ENCODE data around the gene HMGB2. TPM values are rescaled to one million over a fixed set of nuclear protein-coding genes. Genes with fewer than 3 reads are reported as not detected.

The HMGB2 gene
- total RNA-seq, 8 experiments from 2014 or later = 6.0 to 572 (median 265) TPM

DNA sequence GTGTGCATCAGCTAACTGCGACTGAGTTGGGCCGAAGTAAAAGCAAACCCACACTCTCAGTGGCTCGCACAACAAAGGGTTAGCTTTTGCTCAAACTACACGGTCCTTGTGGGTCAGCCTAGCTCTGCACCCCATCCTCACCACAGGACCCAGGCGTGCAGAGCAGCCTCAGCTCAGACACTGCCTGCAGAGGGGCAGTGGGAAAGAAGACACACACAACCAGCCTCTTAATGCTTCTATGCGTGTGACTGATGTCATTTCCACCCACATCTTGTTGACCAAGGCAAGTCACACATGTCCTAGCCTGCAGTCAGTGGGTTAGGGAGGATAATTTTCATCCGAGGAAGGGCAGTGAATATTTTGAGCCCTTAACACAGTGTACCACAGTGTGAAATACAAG lies 40.5 kb downstream of the HMGB2 start:
- WGBS, 10 experiments = 50 to 100% (median 100%) methylated on average over 1 to 5 of the region's 7 CpGs; no CpG with 5 or more reads in 3 of the 10 experiments
- no peak overlapping the region for H3K4me3 ChIP-seq
- H3K4me1 ChIP-seq (replicated peaks in 1 of 2) = peaks cover 0 to 5% of the 10 kb centered on the region in 2 donors
- H3K27ac ChIP-seq = no peak overlapping the region
- no peak for ATAC-seq (replicated peaks in 6 of 8)
- in situ Hi-C loops (cut with MboI; ENCODE audit: low pct_unique_long_range_greater_than_20kb in 2 of 9, low sequenced_read_pairs in 9 of 9, unreplicated experiment in 9 of 9) = no loop called here

DNA sequence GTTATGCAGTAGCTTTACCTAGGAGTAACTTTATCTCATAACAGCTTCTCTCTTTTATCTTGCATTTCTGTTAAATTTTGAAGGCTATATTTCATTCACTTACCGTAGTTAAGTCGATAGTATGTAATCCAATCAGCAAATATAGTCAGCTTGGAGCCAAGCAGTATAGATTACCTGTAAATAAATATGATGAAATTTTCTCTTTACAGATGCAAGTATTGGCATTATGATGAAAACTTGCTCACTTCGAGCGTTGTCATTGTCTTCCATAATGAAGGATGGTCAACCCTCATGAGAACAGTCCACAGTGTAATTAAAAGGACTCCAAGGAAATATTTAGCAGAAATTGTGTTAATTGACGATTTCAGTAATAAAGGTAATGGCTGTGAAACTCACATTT lies 42.3 kb downstream of the HMGB2 start:
- ATAC-seq (replicated peaks in 6 of 8) = peak in 4 of 8 experiments; percentile 22 to 61 (median 44)
- H3K27ac ChIP-seq = no peak overlapping the region
- H3K4me1 ChIP-seq (replicated peaks in 1 of 2) = peaks cover 0 to 5% of the 10 kb centered on the region in 2 donors
- in situ Hi-C loops (cut with MboI; ENCODE audit: low pct_unique_long_range_greater_than_20kb in 2 of 9, low sequenced_read_pairs in 9 of 9, unreplicated experiment in 9 of 9) = no loop called here
- WGBS, 10 experiments = 48 to 100% (median 90%) methylated on average over 2 to 5 of the region's 5 CpGs; no CpG with 5 or more reads in 2 of the 10 experiments
- no peak overlapping the region for H3K4me3 ChIP-seq

DNA sequence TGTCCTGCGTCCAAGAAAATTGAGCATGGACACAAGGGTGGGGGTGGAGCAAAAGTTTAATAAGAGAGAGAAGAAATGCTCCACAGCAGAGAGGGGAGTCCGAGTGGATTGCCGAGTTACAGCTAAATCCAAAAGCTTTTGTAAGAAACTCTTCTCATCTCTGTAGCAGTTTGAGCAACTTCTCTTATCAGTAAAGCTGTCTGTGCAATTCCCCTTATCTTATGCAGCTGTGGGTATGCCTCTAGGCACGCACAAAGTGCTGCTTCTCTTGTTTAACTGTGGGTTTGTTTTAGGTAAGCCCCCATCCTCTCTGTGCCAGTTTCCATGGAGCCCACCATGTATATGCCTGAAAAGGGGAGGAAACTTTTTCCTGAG lies 44.8 kb downstream of the HMGB2 start:
- H3K27ac ChIP-seq = no peak overlapping the region
- no peak for ATAC-seq (replicated peaks in 6 of 8)
- in situ Hi-C loops (cut with MboI; ENCODE audit: low pct_unique_long_range_greater_than_20kb in 2 of 9, low sequenced_read_pairs in 9 of 9, unreplicated experiment in 9 of 9) = no loop called here

DNA sequence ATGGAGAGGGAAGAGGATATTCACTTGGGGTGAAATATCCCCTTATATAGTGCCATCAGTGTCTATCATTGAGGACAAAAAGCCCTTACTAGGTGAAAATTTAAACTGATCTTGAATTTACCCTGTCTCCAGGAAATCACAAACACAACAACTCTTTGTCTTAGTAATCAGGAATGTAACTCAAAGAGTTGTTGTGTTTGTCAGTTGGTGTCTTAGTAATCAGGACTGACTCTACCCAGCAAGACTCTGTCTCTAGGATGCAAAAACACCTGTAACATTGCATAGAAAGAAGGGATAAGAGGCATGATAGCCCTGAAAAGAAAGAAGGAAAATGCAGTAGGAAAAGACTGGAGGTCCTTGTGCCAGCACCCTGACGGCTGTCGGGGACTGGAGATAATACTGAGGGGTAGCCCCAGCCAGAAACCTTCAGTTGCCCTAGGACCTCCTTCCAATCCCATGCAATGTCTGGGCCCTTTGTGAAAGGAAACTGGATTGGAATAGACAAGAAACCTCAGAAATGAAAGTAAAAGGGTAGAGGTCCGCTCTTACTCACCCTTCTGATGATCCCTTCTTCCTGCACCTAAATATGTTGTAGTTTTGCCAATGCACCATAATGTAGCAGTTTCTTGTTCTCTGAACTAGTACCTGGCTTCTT lies 45.3 kb downstream of the HMGB2 start:
- no peak for ATAC-seq (replicated peaks in 6 of 8)
- peaks cover 0 to 5% of the 10 kb centered on the region in 2 donors for H3K4me1 ChIP-seq (replicated peaks in 1 of 2)
- H3K4me3 ChIP-seq = no peak overlapping the region
- 88 to 100% (median 93%) methylated on average over 1 to 3 of the region's 3 CpGs; no CpG with 5 or more reads in 5 of the 10 experiments for WGBS, 10 experiments
- no peak overlapping the region for H3K27ac ChIP-seq
- in situ Hi-C loops (cut with MboI; ENCODE audit: low pct_unique_long_range_greater_than_20kb in 2 of 9, low sequenced_read_pairs in 9 of 9, unreplicated experiment in 9 of 9) = no loop called here

More for the DNA sequence above, 44.8 kb downstream of the HMGB2 start:
- WGBS, 10 experiments = 48 to 100% (median 93%) methylated on average over 1 to 4 of the region's 4 CpGs; no CpG with 5 or more reads in 5 of the 10 experiments
- Histone ChIP-seq H3K4me3 (no peak overlapping the region), H3K4me1 (replicated peaks in 1 of 2) (peaks cover 0 to 5% of the 10 kb centered on the region in 2 donors)

DNA sequence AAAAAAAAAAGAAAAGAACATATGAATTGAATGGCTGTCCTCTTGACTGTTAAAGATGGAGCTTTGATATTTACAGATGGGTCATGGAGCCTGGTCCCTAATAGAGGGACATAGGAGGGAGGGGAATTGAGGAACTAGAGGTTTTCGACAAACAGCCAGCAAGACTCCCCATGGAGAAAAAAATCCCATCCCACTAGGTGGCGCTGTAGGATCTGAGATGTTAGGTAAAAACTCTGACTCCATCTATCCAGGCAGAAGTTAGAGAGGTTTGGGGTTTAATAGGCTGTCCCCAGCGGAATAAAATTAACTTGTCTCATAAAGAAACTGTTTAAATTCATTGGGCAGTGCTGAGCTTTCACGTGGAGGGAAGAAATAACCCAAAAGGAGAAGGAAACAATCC lies 45.9 kb downstream of the HMGB2 start:
- in situ Hi-C loops (cut with MboI; ENCODE audit: low pct_unique_long_range_greater_than_20kb in 2 of 9, low sequenced_read_pairs in 9 of 9, unreplicated experiment in 9 of 9) = no loop called here
- peak in 3 of 8 experiments; percentile 59 to 67 (median 62) for ATAC-seq (replicated peaks in 6 of 8)
- Histone ChIP-seq H3K4me1 (replicated peaks in 1 of 2) (peaks cover 0 to 5% of the 10 kb centered on the region in 2 donors), H3K27ac (no peak overlapping the region), H3K4me3 (no peak overlapping the region)
- WGBS, 10 experiments = 0 to 100% (median 85%) methylated on average over 1 to 4 of the region's 4 CpGs; no CpG with 5 or more reads in 1 of the 10 experiments

DNA sequence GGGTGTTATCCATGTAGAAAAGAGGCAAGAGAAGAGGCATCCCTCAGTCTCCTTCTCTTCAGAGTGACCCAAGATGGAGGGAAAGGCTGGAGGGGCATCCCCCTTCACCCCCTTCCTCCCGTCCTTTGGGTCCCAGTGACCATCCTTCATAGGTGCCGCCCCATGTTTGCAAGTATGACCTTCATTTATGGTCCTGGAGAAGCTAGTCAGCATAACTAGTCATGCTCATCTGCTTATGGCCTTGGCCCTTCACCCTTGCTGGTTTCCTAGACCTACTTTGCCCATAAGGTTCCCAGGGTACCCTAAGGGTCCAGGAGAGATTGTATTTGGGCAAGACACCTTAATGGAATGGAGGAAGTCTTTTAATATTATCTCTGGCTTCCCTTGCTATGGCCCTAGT lies 46.7 kb downstream of the HMGB2 start:
- ATAC-seq (replicated peaks in 6 of 8) = no peak
- 100% methylated on average over 1 of the region's 2 CpGs; no CpG with 5 or more reads in 6 of the 10 experiments for WGBS, 10 experiments
- no peak overlapping the region for H3K4me3 ChIP-seq
- no peak overlapping the region for H3K27ac ChIP-seq
- in situ Hi-C loops (cut with MboI; ENCODE audit: low pct_unique_long_range_greater_than_20kb in 2 of 9, low sequenced_read_pairs in 9 of 9, unreplicated experiment in 9 of 9) = no loop called here
- H3K4me1 ChIP-seq (replicated peaks in 1 of 2) = peaks cover 0 to 5% of the 10 kb centered on the region in 2 donors

DNA sequence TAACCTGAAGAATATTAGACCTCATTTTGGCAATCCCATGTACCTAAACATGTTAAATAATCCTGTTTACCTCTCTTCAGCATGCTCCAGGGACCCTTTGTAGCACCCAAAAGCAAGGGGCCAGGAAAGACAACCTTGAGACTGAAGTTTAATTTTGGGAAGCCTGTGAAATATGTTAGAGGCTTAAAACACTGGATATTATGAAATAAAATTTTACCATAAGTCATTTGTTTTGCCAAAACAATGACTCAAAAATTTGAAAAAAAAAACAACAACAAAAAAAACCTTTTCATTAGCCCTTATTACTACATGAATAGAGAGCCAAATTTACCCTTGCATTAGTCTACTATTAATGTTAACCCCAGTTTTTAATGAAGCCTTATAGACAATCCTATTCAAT lies 49.7 kb downstream of the HMGB2 start:
- no peak overlapping the region for H3K27ac ChIP-seq
- no peak overlapping the region for H3K4me3 ChIP-seq
- no peaks in the 10 kb centered on the region for H3K4me1 ChIP-seq (replicated peaks in 1 of 2)
- in situ Hi-C loops (cut with MboI; ENCODE audit: low pct_unique_long_range_greater_than_20kb in 2 of 9, low sequenced_read_pairs in 9 of 9, unreplicated experiment in 9 of 9) = no loop called here
- ATAC-seq (replicated peaks in 6 of 8) = no peak

DNA sequence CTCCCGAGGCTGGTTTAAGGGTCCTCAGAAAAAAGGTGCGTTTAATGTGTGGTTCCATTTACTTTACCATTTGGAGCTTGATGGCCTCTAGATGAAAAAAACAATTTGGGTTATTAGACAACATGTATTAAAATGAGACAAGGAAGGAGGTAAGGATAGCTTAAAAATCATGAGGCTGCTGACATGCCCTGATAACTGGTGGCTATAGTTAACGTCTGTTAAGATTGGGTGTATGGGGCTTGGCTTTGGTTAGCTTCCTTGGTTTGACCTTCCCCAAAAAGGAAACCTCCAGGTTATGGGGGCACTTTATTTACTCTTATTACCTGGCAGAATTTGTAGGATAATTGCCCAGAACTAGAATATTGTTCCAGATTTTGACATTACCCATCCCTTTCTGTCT lies 51.5 kb downstream of the HMGB2 start:
- H3K4me1 ChIP-seq (replicated peaks in 1 of 2) = no peaks in the 10 kb centered on the region
- no peak overlapping the region for H3K27ac ChIP-seq
- 58 to 100% (median 93%) methylated on average over 1 to 3 of the region's 3 CpGs; no CpG with 5 or more reads in 3 of the 10 experiments for WGBS, 10 experiments
- H3K4me3 ChIP-seq = no peak overlapping the region
- no peak for ATAC-seq (replicated peaks in 6 of 8)
- in situ Hi-C loops (cut with MboI; ENCODE audit: low pct_unique_long_range_greater_than_20kb in 2 of 9, low sequenced_read_pairs in 9 of 9, unreplicated experiment in 9 of 9) = no loop called here

DNA sequence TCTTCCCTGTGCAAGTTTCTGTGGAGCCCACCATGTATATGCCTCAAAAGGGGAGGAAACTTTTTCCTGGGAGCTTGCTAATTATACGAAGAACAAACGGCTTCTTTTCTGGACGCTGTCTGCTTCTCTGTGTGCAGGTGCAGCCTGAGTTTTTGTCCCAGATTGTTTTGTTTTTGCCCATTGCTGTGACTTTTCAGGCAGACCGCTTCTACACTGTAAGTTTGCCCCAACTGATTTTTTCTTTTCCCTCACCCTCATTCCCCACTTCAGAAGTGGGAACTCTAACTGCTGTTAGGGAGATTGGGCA lies 51.9 kb downstream of the HMGB2 start:
- WGBS, 10 experiments = 80 to 100% (median 90%) methylated on average over 1 to 4 of the region's 4 CpGs; no CpG with 5 or more reads in 6 of the 10 experiments
- Histone ChIP-seq H3K4me3 (no peak overlapping the region), H3K27ac (no peak overlapping the region), H3K4me1 (replicated peaks in 1 of 2) (no peaks in the 10 kb centered on the region)
- no peak for ATAC-seq (replicated peaks in 6 of 8)
- in situ Hi-C loops (cut with MboI; ENCODE audit: low pct_unique_long_range_greater_than_20kb in 2 of 9, low sequenced_read_pairs in 9 of 9, unreplicated experiment in 9 of 9) = no loop called here

DNA sequence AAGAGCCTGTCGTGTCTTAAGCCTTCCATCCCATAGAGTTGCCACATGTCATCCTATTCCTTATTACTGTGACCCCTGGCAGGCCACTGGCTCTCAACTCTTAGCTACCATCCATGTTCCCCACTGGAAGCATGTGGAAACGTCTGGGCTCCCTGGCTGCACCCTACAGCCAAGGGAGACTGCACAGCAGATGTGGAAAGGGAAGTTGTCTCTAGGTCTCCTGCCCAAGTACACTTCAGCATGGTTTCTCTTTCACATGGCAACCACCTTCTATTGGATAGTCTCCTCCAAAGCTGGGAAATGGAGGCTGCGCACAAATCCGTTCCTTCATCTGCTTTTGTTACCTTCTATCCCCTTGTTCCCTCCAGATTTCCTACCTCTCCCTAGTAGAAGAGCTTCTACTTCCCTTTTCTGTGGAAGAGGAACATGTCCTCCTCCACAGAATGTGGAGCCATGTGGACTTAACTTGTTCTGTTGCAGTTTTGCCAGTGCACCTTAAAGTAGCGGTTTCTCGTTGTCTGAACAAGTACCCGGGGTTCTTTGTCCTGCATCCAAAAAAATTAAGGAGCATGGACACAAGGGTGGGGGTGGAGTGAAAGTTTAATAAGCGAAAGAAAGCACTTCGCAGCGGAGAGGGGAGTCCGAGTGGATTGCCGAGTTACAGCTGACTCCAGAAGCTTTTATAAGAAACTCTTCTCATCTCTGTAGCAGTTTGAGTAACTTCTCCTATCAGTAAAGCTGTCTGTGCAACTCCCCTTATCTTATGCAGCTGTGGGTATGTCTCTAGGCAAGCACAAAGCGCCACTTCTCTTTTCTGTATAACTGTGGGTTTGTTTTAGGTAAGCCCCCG lies 52.5 kb downstream of the HMGB2 start:
- 60 to 100% (median 84%) methylated on average over 1 to 14 of the region's 14 CpGs for WGBS, 10 experiments
- no peak for ATAC-seq (replicated peaks in 6 of 8)
- no peaks in the 10 kb centered on the region for H3K4me1 ChIP-seq (replicated peaks in 1 of 2)
- no peak overlapping the region for H3K4me3 ChIP-seq
- in situ Hi-C loops (cut with MboI; ENCODE audit: low pct_unique_long_range_greater_than_20kb in 2 of 9, low sequenced_read_pairs in 9 of 9, unreplicated experiment in 9 of 9) = no loop called here
- no peak overlapping the region for H3K27ac ChIP-seq

Other genes with a start within 250 kb of the HMGB2 start
- 10 to 100 TPM; 10.4 to 39.5 (median 28.5) TPM for gene GALNT7, start 165.5 kb downstream of the HMGB2 start, total RNA-seq
- 10 to 100 TPM in 7 of 8 experiments, 1 to 10 TPM in 1; 6.5 to 34.9 (median 18.4) TPM for gene SAP30, start 36.6 kb upstream of the HMGB2 start, total RNA-seq
- gene SCRG1, start 64.8 kb upstream of the HMGB2 start, total RNA-seq = 10 to 100 TPM in 1 of 8 experiments, 1 to 10 TPM in 4, under 1 TPM in 3; 0.36 to 28.1 (median 3.0) TPM
- 10 to 100 TPM in 1 of 8 experiments, 1 to 10 TPM in 2, under 1 TPM in 5; 0.05 to 11.4 (median 0.64) TPM for gene HAND2, start 195.9 kb upstream of the HMGB2 start, total RNA-seq